Astrocyte of the hippocampus (primary cell): ENCODE results near the gene PRKAG1.

Experiments
- DNase-seq: peaks from one replicate; pipeline ENCODE4 v3.0.0; 2011; ENCODE audit warnings: low read depth, low spot score

The PRKAG1 gene

GRCh38 chr12:48967991-48968390, 50.6 kb downstream of the PRKAG1 start:
- no peak for DNase-seq

GRCh38 chr12:48966177-48966895, 52.2 kb downstream of the PRKAG1 start:
- DNase-seq = no peak

- DNase-seq = no peak
These were observed 53.2 kb downstream of the PRKAG1 start for GRCh38 chr12:48965298-48965838.

GRCh38 chr12:48961801-48962200, 56.8 kb downstream of the PRKAG1 start:
- DNase-seq = no peak

GRCh38 chr12:48961331-48961730, 57.2 kb downstream of the PRKAG1 start:
- no peak for DNase-seq

- DNase-seq = no peak
These were observed 57.7 kb downstream of the PRKAG1 start for GRCh38 chr12:48960834-48961233.

GRCh38 chr12:48958049-48958388, 60.6 kb downstream of the PRKAG1 start:
- DNase-seq = no peak

GRCh38 chr12:48957141-48958048, 61.2 kb downstream of the PRKAG1 start, which contains the start of gene ARF3:
TSS of gene ARF3 (minus strand) at chr12:48957487. CDS start at chr12:48941095, 16,392 bp downstream.
- peak; percentile 99 for DNase-seq

GRCh38 chr12:48956279-48957140, 62.1 kb downstream of the PRKAG1 start:
- peak; percentile 98 for DNase-seq

GRCh38 chr12:48954841-48955501, 63.6 kb downstream of the PRKAG1 start:
- no peak for DNase-seq

GRCh38 chr12:48954061-48954460, 64.5 kb downstream of the PRKAG1 start:
- no peak for DNase-seq

- no peak for DNase-seq
These were observed 65.9 kb downstream of the PRKAG1 start for GRCh38 chr12:48952691-48953090.
